ENCODE data around the gene SYNGR4.
"Not testable (repeated sequence)": the region's sequence is repeated elsewhere in the genome, so short reads cannot be mapped to it uniquely, and the experiment has no call there.

SYNGR4 gene

GRCh38 chr19:48342414-48342738 lies 21.8 kb upstream of the SYNGR4 start:
- no peak for DNase-seq

- DNase-seq: no peak
Measured at GRCh38 chr19:48342841-48343540, 21.2 kb upstream of the SYNGR4 start.

GRCh38 chr19:48344892-48345291 lies 19.3 kb upstream of the SYNGR4 start:
- DNase-seq: no peak

GRCh38 chr19:48346191-48346590 lies 18.0 kb upstream of the SYNGR4 start:
- DNase-seq: no peak

GRCh38 chr19:48348045-48348444 lies 16.1 kb upstream of the SYNGR4 start:
- no peak for DNase-seq

GRCh38 chr19:48348737-48349136 lies 15.4 kb upstream of the SYNGR4 start:
- DNase-seq: no peak

GRCh38 chr19:48350856-48351255 lies 13.3 kb upstream of the SYNGR4 start:
- no peak for DNase-seq

- peak; percentile 69 to 81 for DNase-seq
Measured at GRCh38 chr19:48351341-48351752, 12.8 kb upstream of the SYNGR4 start.

- DNase-seq: no peak
Measured at GRCh38 chr19:48353677-48354076, 10.5 kb upstream of the SYNGR4 start.

- DNase-seq: no peak
Measured at GRCh38 chr19:48354332-48354992, 9.7 kb upstream of the SYNGR4 start.

GRCh38 chr19:48355365-48355954 lies 8.7 kb upstream of the SYNGR4 start:
- no peak for DNase-seq

- DNase-seq: no peak
Measured at GRCh38 chr19:48359123-48359522, 5.0 kb upstream of the SYNGR4 start.

GRCh38 chr19:48361912-48362311 lies 2.3 kb upstream of the SYNGR4 start:
- no peak for DNase-seq

- DNase-seq: peak; percentile 87 to 89
Measured at GRCh38 chr19:48362716-48363499, 1.3 kb upstream of the SYNGR4 start.

- no peak for DNase-seq
Measured at GRCh38 chr19:48363500-48363809, 712 bp upstream of the SYNGR4 start.

- no peak for DNase-seq
Measured at GRCh38 chr19:48364598-48365348, 606 bp downstream of the SYNGR4 start.

- no peak for DNase-seq
Measured at GRCh38 chr19:48365602-48366001, 1.4 kb downstream of the SYNGR4 start.

GRCh38 chr19:48367855-48368254 lies 3.7 kb downstream of the SYNGR4 start:
- DNase-seq: no peak

- DNase-seq: no peak
Measured at GRCh38 chr19:48368936-48369335, 4.8 kb downstream of the SYNGR4 start.

GRCh38 chr19:48370955-48371354 lies 6.8 kb downstream of the SYNGR4 start:
- DNase-seq: no peak

GRCh38 chr19:48371367-48371766 lies 7.2 kb downstream of the SYNGR4 start:
- DNase-seq: no peak

GRCh38 chr19:48371771-48372170 lies 7.6 kb downstream of the SYNGR4 start:
- not testable (repeated sequence) for DNase-seq

- no peak for DNase-seq
Measured at GRCh38 chr19:48372904-48373303, 8.7 kb downstream of the SYNGR4 start.
